Medulla oblongata (tissue), 1 donor: ENCODE results near the gene MUC5B.
"Not testable (repeated sequence)": the region's sequence is repeated elsewhere in the genome, so short reads cannot be mapped to it uniquely, and the experiment has no call there.

Source experiments
- DNase-seq: peaks from one replicate; pipeline ENCODE4 v3.0.0-alpha.2; 2015; ENCODE audit errors: extremely low spot score

Gene MUC5B

GRCh38 chr11:1251236-1251770 lies 28.4 kb downstream of the MUC5B start:
- DNase-seq, result no peak

DNA sequence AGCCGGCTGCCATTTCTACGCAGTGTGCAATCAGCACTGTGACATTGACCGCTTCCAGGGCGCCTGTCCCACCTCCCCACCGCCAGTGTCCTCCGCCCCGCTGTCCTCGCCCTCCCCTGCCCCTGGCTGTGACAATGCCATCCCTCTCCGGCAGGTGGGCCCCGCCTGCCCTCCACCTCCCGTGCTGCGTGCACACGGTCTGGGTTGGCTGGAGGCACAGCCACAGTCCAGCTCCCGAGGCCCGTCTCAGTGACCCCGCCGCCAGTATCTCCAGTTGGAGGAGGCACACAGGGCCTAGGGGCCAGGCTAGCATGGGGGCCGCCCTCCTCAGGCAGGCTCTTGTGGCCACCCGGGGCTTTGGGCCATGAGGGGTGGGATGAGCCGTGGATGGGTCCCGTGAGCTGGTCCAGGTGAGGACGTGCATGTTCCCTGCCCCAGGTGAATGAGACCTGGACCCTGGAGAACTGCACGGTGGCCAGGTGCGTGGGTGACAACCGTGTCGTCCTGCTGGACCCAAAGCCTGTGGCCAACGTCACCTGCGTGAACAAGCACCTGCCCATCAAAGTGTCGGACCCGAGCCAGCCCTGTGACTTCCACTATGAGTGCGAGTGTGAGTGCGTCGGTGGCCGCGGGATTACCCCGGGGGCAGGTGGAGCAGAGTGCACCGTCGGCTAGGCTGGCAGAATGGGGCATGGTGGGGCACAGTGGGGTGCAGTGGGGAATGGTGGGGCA lies 29.7 kb downstream of the MUC5B start:
- no peak for DNase-seq

- DNase-seq, result no peak
Observed at GRCh38 chr11:1253103-1253485, 30.2 kb downstream of the MUC5B start.

DNA sequence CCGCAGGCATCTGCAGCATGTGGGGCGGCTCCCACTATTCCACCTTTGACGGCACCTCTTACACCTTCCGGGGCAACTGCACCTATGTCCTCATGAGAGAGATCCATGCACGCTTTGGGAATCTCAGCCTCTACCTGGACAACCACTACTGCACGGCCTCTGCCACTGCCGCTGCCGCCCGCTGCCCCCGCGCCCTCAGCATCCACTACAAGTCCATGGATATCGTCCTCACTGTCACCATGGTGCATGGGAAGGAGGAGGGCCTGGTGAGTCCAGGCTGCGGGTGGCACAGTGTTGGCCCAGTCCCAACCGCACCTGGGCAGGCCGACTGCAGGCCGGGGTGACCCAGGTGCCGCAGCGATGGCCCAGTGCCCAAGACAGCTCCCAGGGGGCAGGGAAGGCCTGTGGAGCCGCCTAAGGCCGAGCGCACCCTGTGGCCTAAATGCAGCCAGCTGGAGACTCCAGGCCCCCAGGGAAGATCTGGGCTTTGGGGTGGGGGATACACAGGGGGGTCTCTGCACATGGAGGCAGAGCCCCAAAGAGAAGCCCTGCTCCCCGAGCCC lies 31.3 kb downstream of the MUC5B start:
- no peak for DNase-seq

DNA sequence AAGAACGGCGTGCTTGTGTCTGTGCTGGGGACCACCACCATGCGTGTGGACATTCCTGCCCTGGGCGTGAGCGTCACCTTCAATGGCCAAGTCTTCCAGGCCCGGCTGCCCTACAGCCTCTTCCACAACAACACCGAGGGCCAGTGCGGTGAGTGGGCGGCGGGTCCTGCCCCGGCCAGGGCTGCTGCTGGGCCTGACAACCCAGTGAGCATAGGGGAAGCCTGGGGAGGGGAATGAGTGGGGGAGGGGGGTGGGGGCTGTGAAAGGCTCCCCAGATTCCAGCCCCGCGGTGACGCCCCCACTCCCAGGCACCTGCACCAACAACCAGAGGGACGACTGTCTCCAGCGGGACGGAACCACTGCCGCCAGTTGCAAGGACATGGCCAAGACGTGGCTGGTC lies 31.9 kb downstream of the MUC5B start:
- DNase-seq, result no peak

GRCh38 chr11:1255151-1255550 lies 32.3 kb downstream of the MUC5B start:
- no peak for DNase-seq

- no peak for DNase-seq
Observed at GRCh38 chr11:1256257-1257045, 33.6 kb downstream of the MUC5B start.

GRCh38 chr11:1257366-1257765 lies 34.5 kb downstream of the MUC5B start:
- DNase-seq, result no peak

DNA sequence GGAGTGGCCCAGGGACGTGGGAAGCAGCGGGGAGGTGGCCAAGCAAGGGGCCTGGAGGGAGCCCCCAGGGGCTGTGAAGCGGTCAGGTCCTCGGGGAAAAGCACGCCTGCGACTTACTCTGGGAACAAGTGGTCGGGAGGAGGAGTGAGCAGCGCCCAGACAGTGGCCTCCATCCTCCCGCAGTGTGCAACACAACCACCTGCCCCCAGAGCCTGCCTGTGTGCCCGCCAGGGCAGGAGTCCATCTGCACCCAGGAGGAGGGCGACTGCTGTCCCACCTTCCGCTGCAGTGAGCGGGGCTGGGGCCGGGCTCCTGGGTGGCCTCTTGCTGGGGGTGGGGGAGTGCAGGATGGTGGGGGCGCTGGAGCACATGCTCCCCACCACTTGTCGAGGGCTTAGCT lies 35.0 kb downstream of the MUC5B start:
- DNase-seq, result no peak

DNA sequence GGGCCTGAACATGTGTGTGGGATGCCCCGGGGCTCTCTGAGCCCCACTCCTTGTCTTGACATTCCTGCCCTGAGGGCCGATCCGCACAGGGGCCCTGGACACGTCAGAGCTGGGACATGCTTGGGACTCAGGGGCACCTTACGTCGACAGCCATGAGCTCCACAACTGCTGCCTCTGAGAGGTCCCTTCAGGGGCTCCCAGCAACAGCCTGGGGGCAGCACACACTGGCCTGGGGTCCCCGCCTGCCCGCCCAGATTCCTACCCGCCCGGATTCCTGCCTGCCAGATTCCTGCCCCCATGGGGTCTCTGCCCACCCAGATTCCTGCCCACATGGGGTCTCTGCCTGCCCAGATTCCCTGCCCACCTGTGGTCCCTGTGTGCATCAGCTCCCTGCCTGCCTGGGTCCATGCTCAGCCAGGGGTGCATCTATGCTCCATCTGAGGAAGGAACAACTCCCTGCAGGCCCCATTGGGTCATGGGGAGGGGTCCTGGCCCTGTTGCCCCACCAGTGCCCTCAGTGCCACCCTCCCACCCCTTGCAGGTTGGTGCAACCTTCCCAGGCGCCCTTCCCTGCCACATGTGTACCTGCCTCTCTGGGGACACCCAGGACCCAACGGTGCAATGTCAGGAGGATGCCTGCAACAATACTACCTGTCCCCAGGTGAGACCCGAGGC lies 35.7 kb downstream of the MUC5B start:
- no peak for DNase-seq

DNA sequence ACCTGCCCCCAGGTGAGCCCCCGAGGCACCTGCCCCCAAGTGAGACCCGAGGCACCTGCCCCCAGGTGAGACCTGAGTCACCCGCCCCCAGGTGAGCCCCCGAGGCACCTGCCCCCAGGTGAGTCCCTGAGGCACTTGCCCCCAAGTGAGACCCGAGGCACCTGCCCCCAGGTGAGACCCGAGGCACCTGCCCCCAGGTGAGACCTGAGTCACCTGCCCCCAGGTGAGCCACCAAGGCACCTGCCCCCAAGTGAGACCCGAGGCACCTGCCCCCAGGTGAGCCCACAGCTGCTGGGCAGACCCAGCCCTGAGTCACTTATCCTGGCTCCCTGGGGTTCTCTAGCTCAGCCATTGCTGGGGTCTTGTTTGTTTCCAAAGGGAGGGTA lies 36.2 kb downstream of the MUC5B start:
- no peak for DNase-seq

GRCh38 chr11:1259561-1259960 lies 36.7 kb downstream of the MUC5B start:
- no peak for DNase-seq

DNA sequence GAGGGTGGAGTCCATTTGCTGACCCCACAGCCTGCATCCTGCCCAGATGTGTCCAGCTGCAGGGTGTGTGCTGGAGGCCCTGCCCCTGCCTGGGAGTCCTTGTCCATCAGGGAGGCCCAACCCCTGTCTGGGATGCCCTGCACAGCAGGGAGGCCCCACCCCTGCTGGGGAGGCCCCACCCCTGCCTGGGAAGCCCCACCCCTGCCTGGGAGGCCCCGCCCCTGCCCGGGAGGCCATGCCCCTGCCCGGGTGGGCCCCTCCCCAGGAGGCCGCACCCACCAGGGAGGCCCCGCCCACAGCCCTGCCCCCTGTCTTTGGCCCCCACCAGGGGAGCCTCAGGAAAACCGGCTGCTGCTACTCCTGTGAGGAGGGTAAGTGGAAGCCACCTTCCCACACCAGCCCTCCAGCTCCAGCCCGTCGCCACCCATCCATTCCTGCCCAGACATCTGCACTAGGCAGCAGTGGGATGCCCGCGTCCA lies 37.2 kb downstream of the MUC5B start:
- no peak for DNase-seq

- no peak for DNase-seq
Observed at GRCh38 chr11:1260620-1261019, 37.8 kb downstream of the MUC5B start.

DNA sequence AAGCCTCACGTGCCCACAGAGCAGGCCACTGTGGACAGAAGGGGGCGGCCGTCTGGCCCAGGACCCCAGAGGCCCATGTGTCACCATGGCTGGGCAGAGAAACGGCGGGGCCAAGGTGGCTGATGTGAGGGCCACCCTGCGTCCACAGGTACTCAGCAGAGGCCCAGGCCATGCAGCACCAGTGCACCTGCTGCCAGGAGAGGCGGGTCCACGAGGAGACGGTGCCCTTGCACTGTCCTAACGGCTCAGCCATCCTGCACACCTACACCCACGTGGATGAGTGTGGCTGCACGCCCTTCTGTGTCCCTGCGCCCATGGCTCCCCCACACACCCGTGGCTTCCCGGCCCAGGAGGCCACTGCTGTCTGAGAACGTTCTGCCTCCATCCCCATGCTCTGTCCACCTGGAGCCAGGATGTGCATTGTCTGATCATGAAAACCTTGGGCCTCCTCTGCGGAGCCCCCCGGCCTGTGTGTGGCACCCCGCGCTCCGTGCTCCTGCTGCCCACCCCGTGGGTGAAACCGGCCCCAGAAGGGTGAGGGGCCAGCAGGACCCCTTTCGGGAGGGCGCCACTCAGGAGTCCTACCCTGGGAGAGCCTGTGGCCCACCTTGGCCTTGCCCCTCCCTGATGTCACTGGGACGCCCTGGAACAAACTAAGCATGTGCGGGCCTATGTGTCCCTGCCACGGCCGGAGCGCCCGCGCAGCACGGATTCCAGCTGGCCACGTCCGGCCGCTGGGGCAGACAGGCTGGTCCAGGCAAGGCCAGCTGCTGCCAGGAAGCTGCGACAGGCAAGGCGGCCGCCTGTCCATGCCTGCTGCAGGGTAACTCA lies 38.6 kb downstream of the MUC5B start:
- no peak for DNase-seq

DNA sequence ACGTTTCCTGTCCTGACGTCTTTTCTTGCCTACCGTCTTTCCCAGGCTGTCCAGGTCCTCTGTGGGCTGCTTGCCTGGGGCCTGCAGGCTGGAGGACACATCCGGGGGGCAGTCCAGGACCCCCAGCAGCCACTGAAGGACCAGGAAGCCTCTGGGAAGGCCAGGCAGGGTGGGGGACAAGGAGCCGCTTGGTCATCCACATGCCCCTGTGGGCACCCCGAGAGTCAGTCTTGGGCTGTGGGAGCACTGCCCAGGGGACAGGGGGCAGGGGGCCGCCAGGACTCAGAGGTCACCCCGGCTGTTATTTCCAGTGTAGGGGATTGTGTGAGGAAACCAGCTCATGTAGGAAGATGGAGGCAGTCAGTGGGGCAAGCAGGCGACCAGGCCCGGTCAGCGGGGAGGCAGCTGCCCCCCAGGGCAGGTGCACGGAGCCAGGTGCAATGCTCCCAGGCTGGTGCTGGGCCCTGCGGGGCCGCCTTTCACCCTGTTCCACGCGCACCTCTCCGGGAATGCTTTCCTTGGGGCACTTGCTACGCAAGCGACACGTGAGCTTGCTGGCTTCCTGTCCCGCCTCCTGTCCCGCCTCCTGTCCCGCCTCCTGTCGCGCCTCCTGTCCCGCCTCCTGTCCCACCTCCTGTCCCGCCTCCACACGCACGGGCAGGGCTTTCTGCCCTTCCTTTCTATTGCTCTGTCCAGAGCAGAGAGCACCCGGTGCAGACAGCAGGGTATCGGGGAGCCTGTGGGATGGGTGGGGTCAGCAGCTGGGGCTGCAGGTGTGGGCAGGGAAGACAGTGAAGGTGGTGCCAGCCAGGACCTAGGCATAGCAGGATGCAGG lies 39.5 kb downstream of the MUC5B start:
- DNase-seq, result peak; percentile 94

DNA sequence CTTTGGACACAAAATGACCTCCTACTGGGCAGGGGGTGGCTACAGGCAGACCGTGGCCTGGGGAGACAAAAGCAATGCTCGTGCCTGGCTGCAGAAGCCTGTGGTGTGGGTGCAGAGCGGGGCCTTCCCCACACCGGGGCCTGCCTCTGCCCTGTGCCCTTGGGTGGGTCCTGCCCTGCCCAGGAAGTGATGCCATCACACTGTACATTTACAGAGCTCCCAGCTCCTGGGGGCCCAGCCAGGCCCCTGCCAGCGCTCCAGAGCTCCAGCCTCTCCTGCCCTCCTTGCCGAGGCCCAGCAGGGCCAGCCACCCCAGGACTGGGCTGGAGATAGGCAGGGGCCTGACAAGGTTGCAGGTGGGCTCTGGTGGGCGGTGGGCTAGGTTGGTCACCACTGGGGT lies 40.1 kb downstream of the MUC5B start:
- no peak for DNase-seq

DNA sequence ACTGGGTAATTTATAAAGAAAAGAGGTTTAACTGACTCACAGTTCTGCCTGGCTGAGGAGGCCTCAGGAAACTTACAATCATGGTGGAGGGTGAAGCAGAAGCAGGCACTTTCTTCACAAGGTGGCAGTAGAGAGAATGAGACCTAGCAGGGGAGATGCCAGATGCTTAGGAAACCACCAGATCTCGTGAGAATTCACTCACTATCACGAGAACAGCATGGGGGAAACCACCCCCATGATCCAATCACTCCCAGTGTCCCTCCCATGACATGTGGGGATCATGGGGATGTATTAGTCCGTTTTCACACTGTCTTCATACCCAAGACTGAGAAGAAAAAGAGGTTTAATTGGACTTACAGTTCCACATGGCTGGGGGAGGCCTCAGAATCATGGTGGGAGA lies 41.6 kb downstream of the MUC5B start:
- DNase-seq, result peak; percentile 31

DNA sequence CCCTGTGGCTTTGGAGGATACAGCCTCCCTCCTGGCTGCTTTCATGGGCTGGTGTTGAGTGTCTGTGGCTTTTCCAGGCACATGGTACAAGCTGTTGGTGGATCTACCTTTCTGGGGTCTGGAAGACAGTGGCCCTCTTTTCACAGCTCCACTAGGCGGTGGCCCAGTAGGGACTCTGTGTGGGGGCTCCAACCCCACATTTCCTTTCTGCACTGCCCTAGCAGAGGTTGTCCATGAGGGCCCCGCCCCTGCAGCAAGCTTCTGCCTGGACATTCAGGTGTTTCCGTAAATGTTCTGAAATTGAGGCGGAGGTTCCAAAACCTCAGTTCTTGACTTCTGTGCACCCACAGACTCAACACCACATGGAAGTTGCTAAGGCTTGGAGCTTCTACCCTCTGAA lies 42.6 kb downstream of the MUC5B start:
- not testable (repeated sequence) for DNase-seq

GRCh38 chr11:1266976-1267375 lies 44.1 kb downstream of the MUC5B start:
- DNase-seq, result not testable (repeated sequence)
